GM21717 (cell line): ENCODE measurements around the gene CERS2.

ENCODE experiments used
- ATAC-seq: cut with Tn5 transposase; IDR thresholded peaks from one replicate; pipeline ENCODE4 v1.9.1; 2021; ENCODE audit warnings: mild to moderate bottlenecking, moderate library complexity; ENCODE audit not compliant: unreplicated experiment

Gene CERS2, protein sequence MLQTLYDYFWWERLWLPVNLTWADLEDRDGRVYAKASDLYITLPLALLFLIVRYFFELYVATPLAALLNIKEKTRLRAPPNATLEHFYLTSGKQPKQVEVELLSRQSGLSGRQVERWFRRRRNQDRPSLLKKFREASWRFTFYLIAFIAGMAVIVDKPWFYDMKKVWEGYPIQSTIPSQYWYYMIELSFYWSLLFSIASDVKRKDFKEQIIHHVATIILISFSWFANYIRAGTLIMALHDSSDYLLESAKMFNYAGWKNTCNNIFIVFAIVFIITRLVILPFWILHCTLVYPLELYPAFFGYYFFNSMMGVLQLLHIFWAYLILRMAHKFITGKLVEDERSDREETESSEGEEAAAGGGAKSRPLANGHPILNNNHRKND

DNA sequence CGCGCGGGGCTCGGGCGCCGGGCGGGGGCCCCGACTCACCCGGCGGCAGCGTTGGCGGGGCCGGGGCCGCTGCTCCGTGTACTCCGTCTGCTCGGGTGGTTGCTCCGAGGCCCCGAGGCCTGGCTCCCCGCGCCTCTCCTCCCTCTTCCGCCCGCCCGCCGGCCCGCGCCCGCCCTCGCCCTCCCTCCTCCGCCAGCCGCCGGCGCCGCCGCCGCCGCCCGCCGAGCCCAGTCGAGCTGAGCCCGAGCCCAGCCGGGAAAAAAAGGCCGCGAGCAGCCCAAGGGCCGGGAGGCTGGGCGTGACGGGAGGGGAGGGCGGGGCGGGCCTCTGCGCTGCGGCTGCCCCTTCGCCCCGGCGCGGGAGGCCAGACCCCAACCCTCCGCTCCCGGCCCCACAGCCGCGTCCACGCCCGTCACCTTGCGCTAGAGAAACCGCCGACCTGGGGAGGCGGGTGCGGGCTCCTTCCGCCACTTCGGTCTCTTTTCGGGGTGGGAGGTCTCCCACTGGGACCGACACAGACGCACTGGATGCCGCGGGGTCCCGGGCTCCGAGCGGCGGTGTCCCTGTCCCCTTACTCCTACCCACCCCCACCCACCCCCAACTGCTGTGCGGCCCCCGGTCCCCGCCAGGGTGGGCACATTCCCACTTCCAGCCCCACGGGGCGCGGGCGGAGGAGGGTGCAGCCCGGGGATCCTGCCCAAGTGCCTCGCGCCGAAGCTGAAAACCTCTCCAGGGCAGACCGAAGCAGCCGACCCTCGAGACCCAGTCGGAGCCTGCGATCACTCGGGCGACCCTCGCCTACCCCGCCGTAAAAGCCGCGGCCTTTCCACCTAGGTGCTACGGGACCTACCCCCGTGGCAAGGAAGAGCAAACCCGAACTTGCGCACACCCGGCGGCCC lies at the start of gene CERS2:
Gene CERS2, minus strand, starts transcription at position 256 of the 899 bp plus-strand sequence. CDS start 5,745 bp downstream, outside the sequence.
- ATAC-seq: peak; percentile 73

DNA sequence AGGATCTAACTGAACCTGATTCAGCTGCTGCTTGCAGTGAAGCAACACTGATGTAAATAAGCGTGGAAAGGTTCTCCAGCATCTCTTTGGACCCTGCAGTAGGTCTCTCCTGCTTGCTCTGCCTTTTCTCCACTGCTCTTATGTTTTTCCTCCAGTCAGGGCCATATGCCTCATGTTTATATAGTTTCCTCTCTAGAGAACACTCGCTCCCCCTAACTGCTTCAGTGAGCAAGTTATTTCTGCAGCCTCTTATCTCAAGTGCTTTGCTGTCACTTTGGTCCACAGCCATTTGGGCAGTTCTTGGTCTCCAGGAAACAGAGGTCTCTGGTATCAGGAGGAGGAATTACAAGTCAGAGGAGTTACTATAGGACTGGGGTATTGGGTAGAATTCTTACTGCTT lies 38.9 kb upstream of the CERS2 start:
- ATAC-seq: no peak

DNA sequence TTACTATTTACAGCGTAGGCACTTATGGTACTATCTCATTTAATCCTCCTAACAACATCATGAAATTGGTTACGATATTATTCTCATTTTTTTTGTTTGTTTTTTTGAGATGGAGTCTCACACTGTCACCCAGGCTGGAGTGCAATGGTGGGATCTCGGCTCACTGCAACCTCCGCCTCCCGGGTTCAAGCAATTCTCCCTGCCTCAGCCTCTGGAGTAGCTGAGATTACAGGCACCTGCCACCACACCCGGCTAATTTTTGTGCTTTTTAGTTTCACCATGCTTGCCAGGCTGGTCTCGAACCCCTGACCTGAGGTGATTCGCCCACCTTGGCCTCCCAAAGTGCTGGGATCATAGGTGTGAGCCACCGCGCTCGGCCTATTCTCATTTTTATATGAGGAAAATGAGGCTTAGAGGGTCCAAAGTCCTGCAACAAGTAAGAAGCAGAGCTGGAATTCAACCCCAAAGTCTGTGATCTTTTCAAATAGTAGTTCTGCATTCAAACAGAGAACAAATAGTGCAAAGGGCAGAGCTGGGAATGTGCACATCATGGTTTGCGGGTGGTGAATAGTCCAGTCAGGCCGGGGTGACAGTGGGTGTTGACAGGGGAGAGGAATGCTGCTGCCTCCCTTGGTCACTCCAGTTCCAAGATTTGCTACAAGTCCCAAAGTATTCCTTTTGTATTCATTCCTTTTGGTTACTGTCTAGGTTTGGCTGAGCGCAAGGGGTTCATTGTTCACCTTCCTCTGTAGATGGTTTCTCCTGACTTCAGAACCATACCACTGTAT lies 38.2 kb upstream of the CERS2 start:
- no peak for ATAC-seq

DNA sequence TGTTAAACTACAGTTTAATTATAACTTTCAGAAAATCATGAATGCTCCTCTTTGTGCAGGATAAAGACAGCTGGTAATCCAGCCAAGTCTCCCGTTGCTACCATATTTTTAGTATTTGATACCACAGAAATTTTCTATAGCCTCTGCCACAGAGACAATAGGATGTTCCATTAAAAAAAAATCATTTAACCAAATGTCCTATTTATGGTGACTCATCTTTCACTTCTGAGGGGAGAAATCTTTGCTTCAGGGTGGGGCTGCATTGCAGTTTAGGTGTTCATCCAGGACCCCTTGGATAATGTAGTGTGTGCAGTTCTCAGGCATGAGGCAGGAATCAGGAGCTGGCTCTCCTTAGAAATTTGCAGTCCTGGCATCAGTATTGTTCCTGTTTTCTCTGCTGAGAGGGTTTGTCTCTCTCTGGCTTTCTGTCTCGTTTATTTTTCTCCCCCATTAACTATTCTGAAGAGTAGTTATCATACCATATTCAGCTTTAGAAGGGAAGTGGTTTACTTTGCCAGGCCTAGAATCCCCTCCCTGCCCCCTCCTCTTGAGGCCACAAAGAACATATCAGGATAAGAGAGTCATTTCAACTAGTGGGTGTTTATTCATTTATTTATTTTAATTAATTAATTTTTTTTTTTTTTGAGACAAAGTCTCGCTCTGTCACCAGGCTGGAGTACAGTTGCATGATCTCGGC lies 36.7 kb upstream of the CERS2 start:
- no peak for ATAC-seq

DNA sequence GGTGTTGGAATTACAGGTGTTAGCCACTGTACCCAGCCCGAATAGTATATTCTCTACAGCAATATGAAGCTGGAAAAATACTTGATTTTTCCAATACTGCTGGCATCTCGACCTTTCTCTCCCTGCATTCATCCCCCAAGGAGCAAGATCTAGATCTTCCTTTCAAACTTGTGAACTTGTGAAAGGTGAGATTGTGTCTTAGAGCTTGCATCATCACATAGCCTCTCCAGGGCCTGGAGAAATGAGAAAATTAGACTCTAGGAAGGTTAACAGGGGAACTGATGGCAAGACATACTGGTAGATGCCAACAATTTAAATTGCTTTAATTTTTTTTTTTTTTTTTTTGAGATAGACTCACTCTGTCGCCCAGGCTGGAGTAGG lies 35.7 kb upstream of the CERS2 start:
- no peak for ATAC-seq

DNA sequence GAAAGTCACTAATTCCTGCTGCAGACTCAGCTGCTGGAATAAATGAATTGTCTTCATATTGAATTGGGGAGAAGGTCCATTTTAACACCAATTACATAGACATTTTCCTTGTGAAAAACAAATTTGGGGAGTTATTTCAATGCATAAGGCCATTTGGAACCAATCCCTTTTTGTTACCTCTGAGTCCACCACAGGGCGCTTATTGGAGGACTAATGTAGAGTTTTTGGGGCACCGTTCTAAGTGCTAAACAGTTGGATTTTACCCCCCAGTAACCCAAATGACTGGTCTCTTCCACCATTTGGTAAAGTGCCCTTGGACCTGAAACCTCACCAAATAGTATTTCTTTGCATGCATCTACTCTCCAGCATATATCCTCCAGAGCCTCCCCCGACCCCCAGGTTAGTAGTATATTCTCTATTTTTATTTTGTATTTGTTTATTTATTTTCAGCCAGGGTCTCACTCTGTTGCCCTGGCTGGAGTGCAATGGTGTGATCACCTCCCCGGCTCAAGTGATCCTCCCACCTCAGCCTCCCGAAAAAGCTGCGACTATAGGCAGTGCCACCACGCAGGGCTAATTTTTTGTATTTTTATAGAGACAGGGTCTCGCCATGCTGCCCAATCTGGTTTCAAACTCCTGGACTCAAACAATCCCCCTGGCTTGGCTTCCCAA lies 35.2 kb upstream of the CERS2 start:
- no peak for ATAC-seq

DNA sequence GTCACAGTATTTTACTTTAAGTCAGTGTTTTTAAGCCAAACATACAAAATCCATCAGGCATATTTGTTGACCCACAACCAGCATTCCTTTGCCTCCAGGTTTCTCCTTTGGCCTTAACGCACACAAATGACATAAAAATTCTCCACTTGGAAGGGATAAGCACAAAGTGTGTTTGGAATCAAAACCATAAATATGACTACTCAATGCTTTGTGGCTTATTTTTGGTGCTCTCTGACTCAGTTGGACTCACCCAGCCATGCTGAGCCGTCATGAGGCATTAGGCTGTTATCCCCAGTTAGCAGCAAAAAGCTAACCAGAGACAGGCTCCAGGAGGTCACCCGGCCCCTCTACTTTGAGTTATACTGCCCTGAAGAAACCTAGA lies 34.6 kb upstream of the CERS2 start:
- no peak for ATAC-seq

DNA sequence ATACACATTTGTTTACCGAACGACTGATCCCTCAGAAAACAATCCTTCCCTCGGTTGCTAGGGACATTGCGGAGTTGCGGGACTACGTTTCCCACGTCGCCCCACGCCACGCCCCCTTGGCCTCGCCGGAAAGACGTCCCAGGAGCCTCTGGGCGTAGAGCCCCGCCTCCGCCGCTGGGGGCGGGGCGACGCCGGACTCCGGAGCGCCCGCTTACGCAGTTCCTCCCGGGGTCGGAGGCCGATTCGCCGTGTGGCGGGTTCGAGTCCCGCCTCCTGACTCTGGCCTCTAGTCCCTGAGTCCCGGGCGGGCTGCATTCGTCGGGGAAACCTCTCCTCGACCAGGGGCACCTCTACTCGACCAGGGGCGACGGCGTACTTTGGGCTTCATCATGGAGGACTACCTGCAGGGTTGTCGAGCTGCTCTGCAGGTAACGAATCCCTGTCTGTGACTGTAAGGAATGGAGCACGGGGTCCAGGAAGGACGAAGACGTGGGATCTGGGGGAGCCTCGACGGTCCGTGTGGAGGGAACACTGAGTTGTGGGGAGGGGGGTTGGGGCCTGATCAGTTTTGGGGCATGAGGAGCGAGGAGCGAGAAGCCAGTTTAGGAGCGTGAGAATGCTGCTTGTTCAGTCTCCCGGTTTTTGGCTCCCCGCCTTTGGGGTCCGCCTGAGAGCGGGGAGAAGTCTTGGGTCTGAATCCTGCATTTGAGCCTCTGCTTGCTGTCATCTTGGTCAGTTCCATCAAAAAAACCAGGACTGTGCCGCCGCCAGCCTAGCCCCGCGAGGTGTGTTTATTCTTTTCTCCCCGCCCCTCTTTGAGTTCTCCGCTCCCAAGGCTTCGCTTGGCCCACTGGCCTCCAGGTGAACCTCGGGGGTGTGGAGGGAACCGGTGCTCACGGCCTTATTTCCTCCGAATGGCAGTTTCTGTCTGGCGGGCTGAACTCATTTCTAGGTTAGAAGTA lies 33.9 kb upstream of the CERS2 start, which contains the start of gene PRUNE1:
Gene PRUNE1, plus strand, starts transcription at position 206 of the 962 bp plus-strand sequence. Its CDS starts 184 bp downstream, at position 390.
- ATAC-seq: peak; percentile 72

DNA sequence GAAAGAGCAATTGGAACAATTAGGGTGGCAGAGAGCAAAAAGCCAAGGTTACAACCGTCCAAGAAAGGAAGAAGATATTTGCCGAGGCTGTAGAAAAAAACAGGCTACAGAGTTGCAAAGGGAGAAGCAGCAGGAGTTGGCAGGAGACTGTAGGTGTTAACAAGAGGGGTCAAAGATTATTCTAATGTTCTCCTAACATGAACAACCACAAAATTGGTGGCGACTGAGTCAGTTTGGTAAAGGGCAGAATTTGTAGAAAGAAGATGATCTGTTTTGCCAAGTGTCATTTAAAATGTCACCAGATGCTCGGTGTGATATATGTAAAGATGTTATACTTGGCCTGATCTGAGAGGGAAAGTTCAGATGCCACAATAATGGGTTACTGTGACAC lies 33.2 kb upstream of the CERS2 start:
- ATAC-seq: no peak

DNA sequence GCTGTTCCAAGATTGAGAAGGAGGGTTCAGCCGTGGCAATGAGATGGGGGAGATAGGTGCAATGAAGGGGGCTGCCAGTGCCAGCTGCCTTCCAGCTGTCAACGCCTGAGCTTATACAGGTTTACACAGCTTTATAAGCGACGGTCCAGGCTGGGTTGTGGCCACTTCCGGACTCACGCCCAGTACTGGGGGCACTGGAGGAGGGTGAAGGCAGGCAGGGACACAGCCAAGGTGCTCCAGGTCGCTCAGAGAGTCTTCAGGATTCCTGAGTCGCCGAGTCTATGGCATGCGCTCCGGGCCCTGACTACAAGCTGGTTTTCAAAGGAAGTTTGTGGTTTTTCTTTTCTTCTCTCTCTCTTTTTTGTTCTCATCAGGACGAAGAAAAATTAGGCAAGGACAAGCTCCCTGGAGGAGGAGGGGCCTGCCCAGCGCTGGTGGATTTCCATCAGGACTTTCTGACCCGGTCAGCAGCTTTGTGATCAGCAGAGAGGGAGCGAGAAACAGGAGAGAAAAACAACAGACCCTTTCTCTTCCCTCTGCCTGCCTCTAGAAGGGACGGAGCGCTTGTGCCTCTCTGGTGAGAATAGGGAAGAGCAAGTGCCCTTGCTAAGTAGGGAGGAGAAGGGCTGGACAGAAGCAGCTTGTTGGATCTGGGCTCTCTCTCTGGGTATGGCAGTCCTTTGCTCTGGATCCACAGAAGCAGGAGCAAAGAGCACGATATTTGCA lies 31.9 kb upstream of the CERS2 start, which contains the start of gene MINDY1:
Gene MINDY1, minus strand, starts transcription at position 576 of the 726 bp plus-strand sequence. CDS start 4,285 bp downstream, outside the sequence.
- ATAC-seq: peak; percentile 36

DNA sequence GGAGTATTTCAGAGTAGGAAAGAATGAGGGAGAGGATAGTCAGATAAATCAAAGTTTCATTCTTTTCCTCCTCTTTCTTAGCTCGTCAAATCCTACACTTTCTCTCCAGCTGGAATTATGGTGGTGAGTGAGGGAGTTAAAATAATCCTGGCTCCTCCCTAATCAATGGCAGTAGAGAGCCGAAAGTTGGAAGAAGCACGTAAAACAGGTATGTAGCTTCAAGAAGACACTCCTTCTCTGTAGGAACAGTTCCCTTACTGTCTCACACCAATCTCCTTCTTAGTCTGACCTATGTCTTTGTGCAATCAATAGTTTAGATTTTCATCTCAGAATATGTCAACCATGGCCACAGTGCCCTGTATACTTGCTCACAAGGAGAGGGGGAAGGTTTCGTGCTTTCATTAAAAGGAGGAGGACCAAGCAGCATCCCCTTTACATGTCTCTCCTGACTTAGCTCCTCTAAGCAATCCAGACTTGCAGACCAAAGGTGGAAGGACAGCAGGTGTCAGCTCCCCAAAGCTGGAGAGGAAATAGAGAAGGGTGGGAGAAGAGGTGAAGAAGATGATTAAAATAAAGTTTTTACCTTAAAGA lies 31.2 kb upstream of the CERS2 start:
- no peak for ATAC-seq

DNA sequence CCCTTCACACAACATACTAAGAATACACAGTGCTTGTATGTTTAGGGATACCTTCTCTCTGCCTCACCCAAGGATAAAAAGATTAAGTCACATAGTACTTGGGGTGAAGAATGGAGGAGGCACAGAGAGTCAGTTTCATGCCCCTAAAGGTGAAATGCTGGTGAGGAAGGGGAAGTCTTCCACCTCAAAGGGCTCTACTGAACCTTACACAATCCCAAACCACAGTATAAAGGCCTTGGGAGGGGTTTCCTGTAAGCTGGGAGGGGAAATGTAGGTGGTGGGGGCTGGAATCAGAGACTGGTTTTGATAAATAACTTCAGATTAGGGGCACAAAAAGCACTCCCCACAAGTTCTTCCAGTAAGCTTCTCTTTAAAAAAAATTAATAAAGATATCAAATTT lies 28.5 kb upstream of the CERS2 start:
- ATAC-seq: no peak

DNA sequence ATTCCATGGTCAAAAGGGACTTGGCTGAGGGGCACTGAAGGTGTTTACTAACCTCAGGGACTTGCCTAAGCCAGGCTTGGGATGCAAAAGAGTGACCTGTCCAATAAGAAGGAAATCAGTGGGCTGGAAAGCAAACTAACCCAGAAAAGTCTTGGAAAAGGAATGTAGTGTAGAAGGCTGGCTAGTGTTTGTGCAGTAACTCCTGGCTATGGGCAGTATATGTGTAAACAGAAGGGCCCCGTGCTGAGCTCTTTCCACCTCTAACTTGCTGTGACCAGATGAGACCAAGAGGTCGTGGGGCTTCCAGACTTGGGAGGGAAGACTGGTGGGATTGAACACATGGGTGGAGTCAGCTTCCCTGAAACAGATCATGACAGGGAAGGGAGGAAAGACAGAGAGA lies 28.0 kb upstream of the CERS2 start:
- ATAC-seq: no peak

DNA sequence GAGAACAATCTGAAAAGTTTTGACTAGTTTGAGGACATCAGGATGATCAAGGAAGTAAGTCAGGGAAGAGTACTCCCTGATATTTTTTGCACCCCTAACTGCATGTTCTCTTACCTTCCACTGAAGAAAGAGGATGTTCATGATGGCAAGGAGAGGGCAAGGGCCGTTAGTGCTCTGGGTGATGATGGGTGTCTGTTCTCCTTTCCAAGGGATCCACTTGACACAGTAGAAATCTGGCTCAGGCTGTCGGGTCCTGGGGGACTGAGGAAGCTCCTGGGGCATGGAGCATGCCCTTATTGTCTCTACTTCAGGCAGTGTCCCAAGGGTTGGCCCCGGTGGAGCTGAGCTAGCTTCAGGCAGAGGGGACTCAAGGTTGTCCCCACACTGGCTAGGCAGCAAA lies 27.4 kb upstream of the CERS2 start:
- ATAC-seq: no peak

DNA sequence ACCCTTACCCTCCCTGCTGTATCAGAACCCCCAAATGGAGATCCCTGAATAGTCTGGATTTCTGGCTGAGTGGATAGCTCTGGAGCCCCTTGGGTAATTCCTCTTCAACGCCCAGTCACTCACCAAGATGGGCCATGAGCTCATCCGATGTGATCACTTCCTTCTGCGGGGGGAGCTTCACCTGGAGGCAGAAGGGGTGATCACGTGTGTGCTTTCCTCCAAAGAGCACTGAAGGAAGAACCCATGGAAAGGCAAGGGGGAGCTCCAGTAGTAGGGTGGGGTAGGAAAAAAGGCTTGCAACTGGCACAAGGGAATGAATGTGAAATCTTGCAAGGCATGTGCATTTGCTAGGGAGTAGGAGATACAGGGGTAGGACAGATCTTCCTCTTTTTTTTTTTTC lies 27.0 kb upstream of the CERS2 start:
- ATAC-seq: no peak

DNA sequence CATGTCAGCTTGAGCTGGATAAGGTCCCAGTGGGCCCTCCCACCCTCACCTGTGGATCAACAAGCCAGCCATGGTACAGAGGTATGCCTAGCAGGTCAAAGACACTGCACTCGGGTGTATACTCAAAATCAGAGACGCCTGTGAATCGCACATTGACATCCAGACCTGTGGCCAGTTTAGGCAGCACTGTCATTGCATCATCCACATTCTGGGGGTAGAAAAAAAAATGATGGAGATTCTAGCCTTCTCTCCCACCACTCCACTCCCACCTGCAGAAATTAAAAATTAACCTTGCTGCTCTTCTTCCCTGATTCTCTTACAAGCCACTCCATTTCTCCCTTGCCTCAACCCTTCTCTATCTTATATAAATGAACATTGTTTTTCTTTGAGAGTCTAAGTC lies 25.8 kb upstream of the CERS2 start:
- no peak for ATAC-seq

DNA sequence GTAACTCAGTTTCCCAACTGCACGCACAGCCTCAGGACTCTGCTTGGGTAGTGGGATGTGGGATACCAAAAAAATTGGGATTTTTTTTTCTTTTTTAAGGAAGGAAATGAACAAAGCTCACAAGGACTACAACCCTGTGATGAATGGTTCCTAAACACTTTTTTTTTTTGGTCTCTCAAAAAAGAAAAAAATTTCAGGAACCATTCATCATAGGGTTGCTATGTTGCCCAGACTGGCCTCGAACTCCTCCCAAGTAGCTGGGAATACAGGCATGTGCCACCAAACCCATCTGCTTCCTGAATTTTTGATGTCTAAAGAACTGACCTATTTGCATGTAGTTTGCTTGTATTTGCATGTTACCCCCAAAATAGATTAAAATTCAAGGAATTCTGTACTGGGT lies 25.3 kb upstream of the CERS2 start:
- no peak for ATAC-seq
